ENCODE data around the gene FOXD1.

DNA sequence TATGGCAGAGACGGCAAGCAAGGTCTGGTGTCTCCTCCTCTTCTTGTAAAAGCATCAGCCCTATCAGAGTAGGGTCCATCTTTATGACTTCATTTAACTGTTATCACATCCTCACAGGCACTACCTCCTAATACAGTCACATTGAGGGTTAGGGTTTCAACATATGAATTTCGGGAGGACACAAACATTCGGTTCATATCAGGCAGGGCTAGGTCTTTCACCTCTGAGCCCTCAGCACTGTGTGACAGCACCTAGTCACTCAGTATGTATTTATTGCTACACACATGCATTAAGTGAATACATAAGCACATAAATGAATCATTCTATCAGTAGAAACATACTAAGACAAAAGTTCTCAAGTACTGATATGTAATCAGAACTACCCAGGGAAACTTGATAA, 40.2 kb upstream of the FOXD1 start:
- TF ChIP-seq POLR2A (IDR thresholded peaks at IDR 0.05) = no peak
- TF ChIP-seq, protein P1, sequence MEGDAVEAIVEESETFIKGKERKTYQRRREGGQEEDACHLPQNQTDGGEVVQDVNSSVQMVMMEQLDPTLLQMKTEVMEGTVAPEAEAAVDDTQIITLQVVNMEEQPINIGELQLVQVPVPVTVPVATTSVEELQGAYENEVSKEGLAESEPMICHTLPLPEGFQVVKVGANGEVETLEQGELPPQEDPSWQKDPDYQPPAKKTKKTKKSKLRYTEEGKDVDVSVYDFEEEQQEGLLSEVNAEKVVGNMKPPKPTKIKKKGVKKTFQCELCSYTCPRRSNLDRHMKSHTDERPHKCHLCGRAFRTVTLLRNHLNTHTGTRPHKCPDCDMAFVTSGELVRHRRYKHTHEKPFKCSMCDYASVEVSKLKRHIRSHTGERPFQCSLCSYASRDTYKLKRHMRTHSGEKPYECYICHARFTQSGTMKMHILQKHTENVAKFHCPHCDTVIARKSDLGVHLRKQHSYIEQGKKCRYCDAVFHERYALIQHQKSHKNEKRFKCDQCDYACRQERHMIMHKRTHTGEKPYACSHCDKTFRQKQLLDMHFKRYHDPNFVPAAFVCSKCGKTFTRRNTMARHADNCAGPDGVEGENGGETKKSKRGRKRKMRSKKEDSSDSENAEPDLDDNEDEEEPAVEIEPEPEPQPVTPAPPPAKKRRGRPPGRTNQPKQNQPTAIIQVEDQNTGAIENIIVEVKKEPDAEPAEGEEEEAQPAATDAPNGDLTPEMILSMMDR (IDR thresholded peaks at IDR 0.05) = no peak

Data from body of pancreas (tissue), 4 donors.